Adipose tissue (tissue), 3 donors: ENCODE measurements around the gene ZNF581. TPM values are rescaled to one million over a fixed set of nuclear protein-coding genes. Genes with fewer than 3 reads are reported as not detected.

Source experiments
- H3K27ac ChIP-seq: one replicate; pipeline ENCODE4 v1.5.1; 2013; ENCODE audit warnings: low read depth, low read length
- WGBS, 3 donors: extraction: QIAGEN DNeasy Blood & Tissue Kit; methylation state at CpG; one replicate each; pipeline ENCODE4 v1.1.7; 2013; 5-methylcytosine and 5-hydroxymethylcytosine counted together
- polyA plus RNA-seq, 3 donors: library from polyadenylated mRNA; stranded (reverse); fragments of 200-250 nt; gene quantifications; one replicate each; pipeline ENCODE4 v1.2.3, GENCODE V29; 2013
- donor health status: healthy with polysubstance abuse.
- donor health status: Bipolar disorder and iron deficiency.
- donor health status: healthy.

Gene ZNF581
- polyA plus RNA-seq, 3 donors, result 14.3 to 24.5 (median 18.1) TPM

DNA sequence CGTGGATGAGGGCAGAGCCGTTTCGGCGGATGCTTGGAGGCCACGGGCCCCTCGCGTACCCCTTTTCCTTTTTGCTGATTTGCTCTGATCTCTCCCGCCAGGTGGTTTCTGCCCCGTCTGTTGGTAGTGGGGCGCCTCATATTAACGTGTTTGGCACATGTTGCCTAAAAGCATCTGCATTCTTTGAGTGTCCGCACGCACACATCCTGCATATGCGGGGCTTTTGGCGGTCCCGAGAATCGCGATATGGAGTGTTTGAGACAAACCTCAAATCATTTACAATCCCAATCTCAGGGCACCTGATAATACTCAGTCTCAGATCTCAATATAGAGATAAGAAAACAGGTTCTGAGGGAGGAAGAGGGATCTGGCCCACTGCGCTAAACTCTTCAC, 12.2 kb downstream of the ZNF581 start:
- 0% methylated on average over 19 of the region's 19 CpGs for WGBS, 3 donors
- no peak overlapping the region for H3K27ac ChIP-seq

DNA sequence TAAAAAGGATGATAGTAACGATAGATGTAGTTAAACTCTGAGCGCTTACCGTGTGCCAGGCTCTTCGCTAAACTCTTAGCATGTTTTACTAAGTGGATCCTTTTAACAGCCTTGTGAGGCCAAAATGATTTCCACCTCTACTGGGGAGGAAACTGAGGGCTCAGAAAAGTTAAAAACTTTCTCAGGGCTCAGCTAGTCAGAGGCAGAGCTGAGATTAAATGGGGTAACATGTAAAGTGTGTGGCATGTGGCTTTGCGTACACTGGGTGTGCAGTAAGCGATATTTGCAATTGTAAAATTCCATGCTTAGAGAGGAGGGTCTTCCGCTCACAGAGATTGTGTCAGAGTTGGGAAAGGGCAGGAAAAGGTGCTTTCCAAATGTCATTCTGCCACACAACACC, 13.1 kb downstream of the ZNF581 start:
- H3K27ac ChIP-seq, result no peak overlapping the region
- WGBS, 3 donors, result 37 to 62% (median 58%) methylated on average over 7 of the region's 7 CpGs

- H3K27ac ChIP-seq, result no peak overlapping the region
- 21 to 57% (median 46%) methylated on average over 18 of the region's 18 CpGs for WGBS, 3 donors
These were observed 13.7 kb downstream of the ZNF581 start for GRCh38 chr19:55656988-55657747.

DNA sequence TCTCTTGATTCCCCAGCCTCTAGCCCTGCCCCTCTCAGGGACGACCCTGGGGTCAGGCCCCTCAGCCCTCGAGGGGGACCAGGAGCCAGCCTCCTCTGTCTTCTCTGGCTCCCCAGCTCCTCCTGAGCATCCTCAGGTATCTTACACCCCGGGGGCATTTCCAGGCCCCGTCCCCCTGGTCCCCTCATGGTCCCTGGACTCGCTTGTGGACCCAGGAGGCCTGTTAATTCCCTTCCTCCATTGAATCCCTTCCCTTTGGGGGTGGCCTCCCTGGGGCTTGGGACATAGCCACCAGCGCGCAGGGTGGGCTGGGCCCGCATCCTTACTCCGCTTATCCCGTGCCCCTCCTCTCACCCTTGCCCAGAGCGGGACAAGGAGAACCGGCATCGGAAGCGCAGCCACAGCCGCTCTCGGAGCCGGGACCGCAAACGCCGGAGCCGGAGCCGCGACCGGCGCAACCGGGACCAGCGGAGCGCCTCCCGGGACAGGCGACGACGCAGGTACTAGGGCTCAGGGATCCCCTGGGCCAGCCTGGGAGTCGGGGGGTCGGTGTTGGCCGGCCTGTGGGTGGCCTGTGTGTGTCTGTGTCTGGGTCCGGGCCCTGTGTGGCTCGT, 15.5 kb downstream of the ZNF581 start:
- WGBS, 3 donors, result 88 to 92% (median 91%) methylated on average over 37 of the region's 37 CpGs

GRCh38 chr19:55659822-55660221, 16.4 kb downstream of the ZNF581 start:
- H3K27ac ChIP-seq, result no peak overlapping the region
- WGBS, 3 donors, result 58 to 71% (median 59%) methylated on average over 9 of the region's 9 CpGs

More for the DNA sequence above, 15.5 kb downstream of the ZNF581 start:
- H3K27ac ChIP-seq, result no peak overlapping the region

DNA sequence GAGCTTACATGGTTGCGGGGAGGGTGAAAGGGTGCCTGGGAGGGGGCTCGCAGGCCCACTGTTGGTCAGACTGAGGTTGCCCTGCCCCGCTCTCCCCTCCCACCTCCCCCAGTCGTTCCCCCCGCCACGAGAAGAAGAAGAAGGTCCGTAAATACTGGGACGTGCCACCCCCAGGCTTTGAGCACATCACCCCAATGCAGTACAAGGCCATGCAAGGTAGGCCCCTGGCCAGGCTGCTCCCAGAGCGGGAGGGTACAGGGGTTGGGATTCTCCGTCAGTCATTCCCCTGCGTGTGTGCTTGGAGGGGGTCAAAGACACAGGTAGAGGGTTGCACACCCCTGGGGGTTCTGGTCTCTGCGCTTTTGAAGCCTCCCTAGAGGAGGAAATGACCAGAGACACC, 17.0 kb downstream of the ZNF581 start:
- 81 to 89% (median 85%) methylated on average over 10 to 12 of the region's 12 CpGs for WGBS, 3 donors
- no peak overlapping the region for H3K27ac ChIP-seq

GRCh38 chr19:55660991-55661390, 17.5 kb downstream of the ZNF581 start:
- 74 to 83% (median 80%) methylated on average over 12 to 16 of the region's 16 CpGs for WGBS, 3 donors
- no peak overlapping the region for H3K27ac ChIP-seq

GRCh38 chr19:55661826-55662225, 18.4 kb downstream of the ZNF581 start:
- no peak overlapping the region for H3K27ac ChIP-seq
- WGBS, 3 donors, result 62 to 71% (median 67%) methylated on average over 7 of the region's 7 CpGs

- 89 to 90% (median 89%) methylated on average over 20 of the region's 20 CpGs for WGBS, 3 donors
- H3K27ac ChIP-seq, result no peak overlapping the region
These were observed 20.5 kb downstream of the ZNF581 start for GRCh38 chr19:55663846-55664536.

DNA sequence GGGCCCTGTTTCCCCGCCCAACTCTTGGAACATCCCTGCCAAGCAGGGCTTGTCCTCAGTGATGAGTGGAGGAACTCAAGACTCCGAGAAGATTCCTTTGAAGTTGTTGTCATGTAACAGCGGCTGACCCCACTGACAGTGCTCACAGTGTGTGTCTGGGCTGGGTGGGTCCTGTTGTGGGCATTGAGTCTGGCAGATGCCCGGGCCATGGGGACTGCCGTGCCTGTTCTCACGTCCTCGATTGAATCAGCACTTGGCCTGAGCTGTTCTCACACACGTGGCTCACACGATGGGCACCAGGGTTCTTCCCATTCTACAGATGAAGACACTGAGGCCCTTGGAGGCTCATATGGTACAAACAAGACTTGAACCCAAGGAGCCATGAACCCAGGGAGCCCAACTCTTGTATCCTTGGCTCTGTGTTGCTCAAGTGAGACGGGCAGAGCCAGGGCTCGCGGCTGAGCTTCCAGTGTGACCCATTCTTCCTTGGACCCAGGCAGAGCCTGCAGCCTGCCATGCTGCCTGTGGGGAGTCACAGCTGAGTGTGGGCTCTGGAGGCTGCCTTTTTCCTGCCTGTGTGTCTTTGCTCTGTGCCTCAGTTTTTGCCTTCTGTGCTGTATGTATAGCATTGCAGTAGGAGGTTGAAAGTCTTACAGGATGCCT, 23.0 kb downstream of the ZNF581 start:
- WGBS, 3 donors, result 85 to 91% (median 87%) methylated on average over 12 of the region's 12 CpGs

DNA sequence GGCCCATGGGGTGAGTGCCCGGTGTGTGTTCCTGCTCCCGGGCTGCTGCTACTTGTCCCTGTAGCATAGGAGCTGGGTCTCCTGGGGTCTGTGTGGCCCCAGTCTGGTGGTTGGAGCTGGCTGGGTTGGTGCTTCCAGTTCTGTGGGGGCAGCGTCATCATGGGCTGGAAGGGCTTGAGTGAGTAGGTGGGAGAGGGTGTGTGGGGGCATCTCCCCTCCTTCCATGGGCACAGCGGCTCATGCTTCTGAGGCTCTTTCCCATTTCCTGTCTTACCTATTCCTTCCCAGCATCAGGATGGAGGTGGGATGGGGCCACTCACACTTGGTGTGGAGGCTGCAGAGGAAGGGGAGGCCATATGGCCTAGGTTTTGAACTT, 23.5 kb downstream of the ZNF581 start:
- H3K27ac ChIP-seq, result no peak overlapping the region
- WGBS, 3 donors, result 80 to 93% (median 87%) methylated on average over 4 of the region's 4 CpGs

More for the DNA sequence above, 23.0 kb downstream of the ZNF581 start:
- no peak overlapping the region for H3K27ac ChIP-seq

GRCh38 chr19:55667511-55667910, 24.1 kb downstream of the ZNF581 start:
- no peak overlapping the region for H3K27ac ChIP-seq
- WGBS, 3 donors, result 88 to 91% (median 90%) methylated on average over 12 of the region's 12 CpGs

DNA sequence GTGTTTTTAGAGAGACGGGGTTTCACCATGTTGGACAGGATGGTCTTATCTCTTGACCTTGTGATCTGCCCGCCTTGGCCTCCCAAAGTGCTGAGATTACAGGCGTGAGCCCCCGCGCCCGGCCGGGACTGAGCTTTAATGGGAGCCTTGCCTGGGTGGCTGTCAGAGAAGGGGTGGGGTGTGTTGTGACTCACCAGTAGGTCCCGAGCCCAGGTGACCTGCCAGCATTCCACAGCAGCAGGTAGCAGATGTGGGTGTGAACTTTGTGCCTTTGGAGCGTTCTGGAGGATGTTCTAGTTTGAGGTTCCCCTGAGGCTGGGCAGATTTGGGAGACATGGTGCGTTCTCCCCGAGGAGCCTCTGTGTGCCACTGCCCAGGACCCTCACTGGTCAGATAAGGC, 24.5 kb downstream of the ZNF581 start:
- no peak overlapping the region for H3K27ac ChIP-seq
- 39 to 83% (median 73%) methylated on average over 11 of the region's 11 CpGs for WGBS, 3 donors

GRCh38 chr19:55668603-55669348, 25.3 kb downstream of the ZNF581 start:
- WGBS, 3 donors, result 86 to 91% (median 89%) methylated on average over 30 of the region's 30 CpGs
- H3K27ac ChIP-seq, result no peak overlapping the region

GRCh38 chr19:55669418-55670279, 26.2 kb downstream of the ZNF581 start:
- WGBS, 3 donors, result 86 to 90% (median 88%) methylated on average over 39 to 43 of the region's 43 CpGs

DNA sequence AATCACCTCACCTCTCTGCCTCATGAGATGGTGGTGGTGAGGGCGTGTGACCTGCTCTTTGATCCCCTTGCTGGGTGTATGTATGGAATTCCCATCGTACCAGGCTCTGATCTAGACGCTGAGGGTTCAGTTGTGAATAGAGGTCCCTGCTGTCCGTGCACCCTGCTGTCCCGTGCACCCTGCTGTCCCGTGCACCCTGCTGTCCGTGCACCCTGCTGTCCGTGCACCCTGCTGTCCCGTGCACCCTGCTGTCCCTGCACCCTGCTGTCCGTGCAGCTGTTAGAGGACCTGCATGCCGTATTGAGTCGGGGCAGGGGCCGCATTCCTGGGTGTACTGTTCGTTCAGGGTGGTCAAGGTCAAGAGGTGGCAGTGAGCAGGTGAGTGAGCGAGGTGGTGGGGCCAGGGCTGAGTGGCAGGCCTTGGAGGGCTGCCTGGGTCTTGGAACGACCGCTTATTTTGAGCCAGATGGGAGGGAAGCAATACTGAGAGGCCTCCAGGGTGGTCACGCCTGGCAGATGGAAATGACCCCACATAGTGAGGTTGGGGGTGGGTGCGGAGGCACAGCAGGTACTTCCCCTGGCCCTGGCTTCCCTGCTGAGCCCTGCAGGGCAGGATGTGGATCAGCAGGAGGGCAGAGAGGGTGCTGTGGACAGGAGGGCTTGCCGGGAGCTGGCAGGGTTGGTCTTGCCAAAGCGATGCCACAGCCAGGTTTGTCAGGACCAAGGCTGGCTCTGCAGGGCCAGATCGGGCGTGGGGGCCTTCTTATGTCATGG, 27.0 kb downstream of the ZNF581 start:
- WGBS, 3 donors, result 65 to 80% (median 78%) methylated on average over 23 of the region's 23 CpGs
- H3K27ac ChIP-seq, result no peak overlapping the region

More at GRCh38 chr19:55669418-55670279, 26.2 kb downstream of the ZNF581 start:
- H3K27ac ChIP-seq, result no peak overlapping the region

DNA sequence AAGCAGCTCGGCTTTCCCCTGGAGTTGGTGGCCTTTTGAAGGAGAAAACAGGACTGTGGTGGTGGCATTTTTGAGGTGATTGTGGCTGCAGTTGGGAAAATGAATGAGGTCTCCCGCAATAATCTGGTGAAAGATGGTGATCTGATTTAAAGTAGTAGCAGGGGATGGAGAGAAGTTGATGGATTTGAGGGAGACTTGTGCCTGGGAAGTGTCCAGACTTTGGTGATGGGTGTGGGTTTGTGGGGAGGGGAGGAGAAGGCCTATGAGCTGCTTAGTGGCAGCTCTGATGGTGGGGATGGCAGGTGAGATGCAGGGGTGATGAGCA, 27.6 kb downstream of the ZNF581 start:
- no peak overlapping the region for H3K27ac ChIP-seq

More for the DNA sequence above, 27.6 kb downstream of the ZNF581 start:
- whole genome bisulfite sequencing, 3 donors, result 61 to 78% (median 77%) methylated on average over 2 of the region's 2 CpGs
